ENCODE measurements around the gene CLNS1A.
A peak's percentile ranks its signal among the peaks of the same experiment; 100 is the strongest.

Gene CLNS1A

DNA sequence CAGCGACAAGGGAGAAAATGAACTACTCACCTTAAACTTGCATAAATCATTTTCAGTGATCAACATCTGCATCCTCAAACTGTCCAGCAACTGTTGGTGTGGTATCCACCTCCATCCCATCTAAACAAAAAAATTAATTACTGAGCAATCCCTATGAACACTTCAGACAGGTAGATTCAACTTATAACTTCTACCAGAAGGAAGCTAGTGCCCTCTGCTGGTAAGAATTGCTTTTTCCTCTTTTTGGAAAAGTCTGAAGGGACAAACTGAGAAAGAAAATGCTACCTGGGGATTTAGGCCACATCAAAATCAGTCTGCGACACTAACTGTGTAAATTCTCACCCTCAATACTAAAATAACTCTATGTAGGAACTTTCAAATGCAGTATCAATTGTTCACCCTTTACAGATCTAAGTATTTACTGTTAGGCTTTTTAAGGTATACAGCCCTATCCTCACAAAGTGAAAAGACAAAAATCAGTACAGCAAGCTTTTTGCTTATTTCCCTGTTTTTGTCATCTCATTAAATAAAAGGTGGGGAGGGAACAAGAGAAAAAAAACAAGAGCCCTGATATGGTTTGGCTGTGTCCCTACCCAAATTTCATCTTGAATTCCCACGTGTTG lies 17.9 kb downstream of the CLNS1A start:
- peak; percentile 66 for TF ChIP-seq CTCF (IDR thresholded peaks at IDR 0.05; ENCODE audit: low read depth, low read length, missing control alignments)
- no peak overlapping the region for H3K4me3 ChIP-seq (replicated peaks; ENCODE audit: low read depth, low read length)
- no peak for DNase-seq (ENCODE audit: extremely low read depth, low read depth)

DNA sequence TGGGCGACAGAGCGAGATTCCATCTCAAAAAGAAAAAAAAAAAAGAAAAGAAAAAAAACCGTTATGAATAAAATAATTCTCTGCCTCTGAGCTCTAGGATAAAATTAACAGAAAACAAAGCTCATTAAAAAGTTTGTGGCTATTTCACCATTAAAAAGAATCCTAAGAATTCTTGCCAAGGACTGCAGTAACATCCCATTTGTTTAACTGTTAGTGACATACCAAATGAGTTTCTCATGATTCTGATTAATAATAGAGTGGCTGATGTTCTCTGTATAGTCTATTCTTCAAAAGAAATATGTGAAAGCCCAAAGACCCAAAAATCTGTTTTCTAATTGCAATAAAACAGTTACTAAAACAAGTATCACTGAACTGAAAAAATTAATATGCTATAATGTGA lies 19.7 kb downstream of the CLNS1A start:
- TF ChIP-seq CTCF (IDR thresholded peaks at IDR 0.05; ENCODE audit: low read depth, low read length, missing control alignments), result no peak
- DNase-seq (ENCODE audit: extremely low read depth, low read depth), result no peak
- no peak overlapping the region for H3K4me3 ChIP-seq (replicated peaks; ENCODE audit: low read depth, low read length)

DNA sequence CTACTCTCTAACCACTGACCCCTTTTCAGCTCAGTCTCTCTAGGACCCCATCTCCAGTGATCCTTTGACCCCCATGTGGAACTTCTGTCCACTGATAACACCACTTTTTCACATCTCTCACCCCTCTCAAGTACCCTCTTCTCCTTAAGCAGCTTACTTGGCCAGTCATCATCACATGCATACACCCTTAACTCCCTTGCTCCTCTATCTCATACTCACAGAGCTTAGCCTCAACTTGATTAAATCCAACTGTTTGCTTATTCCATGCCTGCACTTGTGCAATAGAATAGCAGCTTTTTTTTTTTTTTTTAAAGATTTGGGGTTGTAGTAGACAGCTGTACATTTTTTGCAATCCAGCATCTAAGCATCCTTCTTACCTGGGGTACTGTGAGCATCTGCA lies 25.7 kb downstream of the CLNS1A start:
- DNase-seq (ENCODE audit: extremely low read depth, low read depth), result no peak
- no peak for TF ChIP-seq CTCF (IDR thresholded peaks at IDR 0.05; ENCODE audit: low read depth, low read length, missing control alignments)
- no peak overlapping the region for H3K4me3 ChIP-seq (replicated peaks; ENCODE audit: low read depth, low read length)

DNA sequence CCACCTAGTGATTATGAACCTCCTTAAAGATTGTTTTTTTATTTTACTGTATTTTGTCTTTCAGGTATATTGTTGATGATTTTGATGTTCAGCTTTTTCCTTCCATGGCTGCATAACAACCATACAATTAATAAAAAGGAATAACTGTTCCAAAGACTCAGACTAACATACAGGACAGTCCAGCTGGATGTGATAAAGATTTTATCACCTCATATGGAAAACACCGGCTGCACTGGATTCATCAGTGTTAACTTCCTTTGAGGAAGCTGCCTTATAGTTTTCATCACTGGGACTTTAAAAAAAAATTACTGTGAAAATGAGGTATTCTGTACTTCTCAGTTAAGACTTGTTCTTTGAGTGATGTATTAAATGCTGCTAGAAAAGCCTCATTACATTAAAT lies 28.4 kb downstream of the CLNS1A start:
- no peak overlapping the region for H3K4me3 ChIP-seq (replicated peaks; ENCODE audit: low read depth, low read length)
- no peak for TF ChIP-seq CTCF (IDR thresholded peaks at IDR 0.05; ENCODE audit: low read depth, low read length, missing control alignments)
- no peak for DNase-seq (ENCODE audit: extremely low read depth, low read depth)

DNA sequence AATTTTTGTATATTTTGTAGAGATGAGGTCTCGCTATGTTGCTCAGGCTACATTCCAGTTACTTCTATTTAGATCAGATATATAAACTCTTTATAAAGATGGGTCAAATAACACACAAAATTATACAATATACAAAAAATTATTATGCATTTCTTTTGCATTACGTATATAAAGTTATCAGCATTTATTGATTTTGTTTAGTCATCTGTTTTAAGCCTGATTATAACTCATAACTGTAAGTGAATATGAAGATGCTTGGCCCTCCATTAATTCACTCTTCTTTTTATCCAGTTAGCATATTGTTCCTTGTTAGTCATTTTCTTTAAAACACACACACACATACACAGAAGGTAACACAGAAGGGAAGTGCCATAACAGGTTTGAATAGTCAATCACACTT lies 33.3 kb downstream of the CLNS1A start:
- no peak for TF ChIP-seq CTCF (IDR thresholded peaks at IDR 0.05; ENCODE audit: low read depth, low read length, missing control alignments)
- DNase-seq (ENCODE audit: extremely low read depth, low read depth), result no peak
- H3K4me3 ChIP-seq (replicated peaks; ENCODE audit: low read depth, low read length), result no peak overlapping the region

DNA sequence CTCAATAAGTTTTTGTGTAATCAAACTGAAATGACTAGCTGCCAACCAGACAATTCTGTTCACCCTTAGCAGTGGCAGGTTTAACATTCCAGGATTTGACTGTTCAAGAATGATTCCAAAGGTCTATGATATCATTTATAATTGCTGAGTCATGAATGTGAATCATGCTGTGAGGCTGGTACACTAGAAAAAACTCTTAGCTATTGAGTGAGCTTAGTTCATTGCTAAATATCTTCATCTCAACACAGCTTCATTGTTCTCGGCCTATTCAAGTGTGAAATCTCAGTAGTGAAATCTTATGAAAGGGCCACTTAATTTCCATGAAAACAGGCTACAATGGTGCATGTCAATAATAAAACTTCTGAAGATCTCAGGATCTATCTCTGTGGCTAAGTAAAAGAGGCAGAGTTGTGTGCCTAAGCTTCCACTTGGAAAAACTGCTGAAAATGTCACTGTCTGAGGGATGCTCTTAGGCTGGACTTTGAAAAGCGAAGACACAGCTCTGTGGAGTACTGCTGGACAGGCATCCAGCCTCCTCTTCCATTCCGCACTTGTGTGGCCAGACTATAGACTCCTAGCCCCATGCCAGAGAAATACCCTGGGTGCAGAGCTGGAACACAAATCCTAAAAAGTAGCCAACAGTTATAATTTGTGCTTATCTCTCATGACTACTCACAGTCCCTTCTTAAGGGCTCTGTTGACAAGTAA lies 35.1 kb downstream of the CLNS1A start:
- H3K4me3 ChIP-seq (replicated peaks; ENCODE audit: low read depth, low read length), result no peak overlapping the region
- TF ChIP-seq CTCF (IDR thresholded peaks at IDR 0.05; ENCODE audit: low read depth, low read length, missing control alignments), result no peak
- DNase-seq (ENCODE audit: extremely low read depth, low read depth), result no peak
